NB4 (cell line): Measurements from ENCODE around the gene FAM110C.

Experiments used
- DNase-seq: peaks from one replicate; pipeline ENCODE4 v3.0.0; 2010; ENCODE audit warnings: low read depth
- H3K4me3 ChIP-seq: one replicate; pipeline ENCODE4 v1.5.1; 2011; ENCODE audit warnings: mild to moderate bottlenecking, low read depth, low read length, moderate library complexity
- CTCF ChIP-seq: IDR thresholded peaks from one replicate; pipeline ENCODE4 v1.5.1; 2012; ENCODE audit warnings: low read depth, low read length
- MAX ChIP-seq: IDR thresholded peaks from 2 replicates; pipeline ENCODE4 v1.6.1; 2011; ENCODE audit warnings: low read depth, low read length
- MYC ChIP-seq: IDR thresholded peaks from 2 replicates; pipeline ENCODE4 v1.6.1; 2011; ENCODE audit warnings: low read depth, low read length
- POLR2A ChIP-seq: IDR thresholded peaks from 2 replicates; pipeline ENCODE4 v1.6.1; 2011; ENCODE audit warnings: mild to moderate bottlenecking; ENCODE audit not compliant: insufficient read length; ENCODE audit errors: extremely low read depth

FAM110C gene

GRCh38 chr2:10222-10875 lies 36.0 kb downstream of the FAM110C start:
- TF ChIP-seq POLR2A (no peak), CTCF (no peak), MAX (no peak), MYC (no peak)
- peak; percentile 32 for DNase-seq
- no peak overlapping the region for H3K4me3 ChIP-seq
